NCI-H2107 (cell line): ENCODE data around the gene CARD10.

Experiments
- DNase-seq: peaks from one replicate; lab custom pipeline; 2025; lab: John Stamatoyannopoulos, UW

The CARD10 gene

GRCh38 chr22:37503850-37504249, 15.4 kb downstream of the CARD10 start:
- no peak for DNase-seq

- DNase-seq = no peak
Observed at GRCh38 chr22:37503183-37503683, 16.0 kb downstream of the CARD10 start.

- DNase-seq = no peak
Observed at GRCh38 chr22:37502342-37503182, 16.7 kb downstream of the CARD10 start.

- DNase-seq = no peak
Observed at GRCh38 chr22:37501610-37502341, 17.4 kb downstream of the CARD10 start.

GRCh38 chr22:37500745-37501609, 18.2 kb downstream of the CARD10 start:
- no peak for DNase-seq

GRCh38 chr22:37499789-37500540, 19.2 kb downstream of the CARD10 start:
- no peak for DNase-seq

- DNase-seq = no peak
Observed at GRCh38 chr22:37499027-37499707, 20.0 kb downstream of the CARD10 start.

GRCh38 chr22:37498289-37498909, 20.8 kb downstream of the CARD10 start:
- DNase-seq = no peak

- DNase-seq = no peak
Observed at GRCh38 chr22:37497062-37497599, 22.1 kb downstream of the CARD10 start.

- no peak for DNase-seq
Observed at GRCh38 chr22:37496651-37497050, 22.6 kb downstream of the CARD10 start.

- DNase-seq = no peak
Observed at GRCh38 chr22:37493979-37494378, 25.2 kb downstream of the CARD10 start.

- DNase-seq = no peak
Observed at GRCh38 chr22:37492428-37493344, 26.5 kb downstream of the CARD10 start.

GRCh38 chr22:37491559-37492427, 27.4 kb downstream of the CARD10 start:
- no peak for DNase-seq

- no peak for DNase-seq
Observed at GRCh38 chr22:37491106-37491505, 28.1 kb downstream of the CARD10 start.

- DNase-seq = no peak
Observed at GRCh38 chr22:37489983-37490382, 29.2 kb downstream of the CARD10 start.

GRCh38 chr22:37488337-37489135, 30.7 kb downstream of the CARD10 start:
- no peak for DNase-seq

GRCh38 chr22:37487571-37487970, 31.6 kb downstream of the CARD10 start:
- no peak for DNase-seq
